NCI-H2227 treated with DMSO at 0.1 percent for 48 hours (cell line): Measurements from ENCODE around the gene AADACL3.
"Not testable (repeated sequence)": the region's sequence is repeated elsewhere in the genome, so short reads cannot be mapped to it uniquely, and the experiment has no call there.

ENCODE experiments used
- DNase-seq: peaks from one replicate; lab custom pipeline; 2025; lab: John Stamatoyannopoulos, UW

Gene AADACL3

GRCh38 chr1:12714710-12715475 is 1.0 kb upstream of the AADACL3 start:
- no peak for DNase-seq

DNA sequence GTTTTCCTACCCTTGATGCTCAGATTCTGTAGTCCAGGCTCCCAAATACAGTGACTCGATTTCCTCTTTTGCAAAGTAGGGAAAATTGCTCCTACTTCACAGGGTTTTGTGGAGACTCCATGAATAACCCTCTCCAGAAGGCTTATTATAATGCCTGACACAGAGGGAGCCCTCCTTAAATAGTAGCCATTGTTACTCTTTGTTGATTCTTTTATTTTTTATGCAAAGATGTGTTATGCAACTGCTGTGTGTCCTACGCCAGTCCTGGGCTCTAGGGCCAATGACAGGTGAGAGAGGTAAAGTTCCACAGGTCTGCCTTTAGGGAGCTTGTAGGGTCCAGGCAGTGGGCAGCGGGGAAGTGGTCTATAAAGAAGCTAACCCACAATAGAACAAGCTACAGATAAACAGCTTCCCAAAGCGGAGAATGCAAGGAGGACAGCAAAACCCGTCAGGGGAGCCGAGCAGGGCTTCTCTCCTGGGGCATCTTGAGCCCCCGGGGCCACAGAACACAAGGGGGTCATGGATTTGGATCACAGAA is 1.5 kb downstream of the AADACL3 start:
- no peak for DNase-seq

DNA sequence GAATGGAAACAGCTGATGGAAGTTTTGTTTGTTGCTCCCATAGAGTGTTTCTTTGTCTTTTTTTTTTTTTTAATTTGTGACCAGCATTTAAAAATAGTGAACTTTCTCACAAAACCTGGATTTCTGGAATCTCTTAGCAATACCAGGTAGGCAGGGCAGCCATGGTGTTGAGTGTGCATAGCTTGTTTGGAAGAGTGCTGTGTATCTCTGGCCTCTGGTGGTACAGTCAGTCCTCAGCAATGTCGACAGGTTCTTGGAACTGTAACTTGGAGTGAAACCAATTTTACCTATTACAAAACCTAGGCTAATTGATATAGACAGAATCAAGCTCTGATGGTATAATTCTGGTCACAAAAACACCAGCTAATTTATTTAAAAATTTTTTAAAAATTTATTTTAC is 6.7 kb downstream of the AADACL3 start:
- no peak for DNase-seq

GRCh38 chr1:12728391-12728790 is 12.5 kb downstream of the AADACL3 start:
- DNase-seq, result no peak

GRCh38 chr1:12730156-12730555 is 14.2 kb downstream of the AADACL3 start:
- no peak for DNase-seq

GRCh38 chr1:12731084-12731483 is 15.2 kb downstream of the AADACL3 start:
- DNase-seq, result not testable (repeated sequence)

DNA sequence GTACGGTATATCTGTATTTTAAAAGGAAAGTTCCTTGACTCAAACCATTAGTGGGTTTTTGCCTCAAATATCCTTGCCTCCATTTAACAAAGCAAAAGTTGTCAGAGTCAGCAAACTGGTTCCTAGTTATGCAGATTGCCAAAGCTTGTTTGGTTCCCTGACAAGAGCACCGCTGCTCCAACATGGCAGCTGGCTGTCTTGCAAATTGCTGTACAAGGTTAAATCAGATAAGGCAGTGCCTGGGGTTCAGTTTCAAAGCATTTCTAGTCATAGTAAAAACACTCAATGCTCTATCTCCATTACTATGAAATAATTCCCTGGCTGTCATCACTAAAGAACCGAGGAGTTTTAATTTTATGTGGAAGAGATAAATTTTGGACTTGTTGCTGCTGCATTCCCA is 18.7 kb downstream of the AADACL3 start:
- DNase-seq, result no peak

DNA sequence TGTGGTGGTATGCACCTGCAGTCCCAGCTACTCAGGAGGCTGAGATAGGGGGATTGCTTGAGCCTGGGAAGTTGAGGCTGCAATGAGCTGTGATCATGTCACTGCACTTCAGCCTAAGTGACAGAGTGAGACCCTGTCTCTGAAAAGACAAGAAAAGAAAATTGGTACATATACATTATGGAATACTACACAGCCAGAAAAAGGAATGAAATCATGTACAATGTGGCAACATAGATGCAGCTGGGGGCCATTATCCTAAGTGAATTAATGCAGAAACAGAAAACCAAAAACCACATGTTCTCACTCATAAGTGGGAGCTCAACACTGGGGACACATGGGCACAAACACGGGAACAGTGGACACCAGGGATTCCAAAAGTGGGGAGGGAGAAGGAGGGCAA is 23.0 kb downstream of the AADACL3 start:
- DNase-seq, result no peak

GRCh38 chr1:12739613-12740012 is 23.7 kb downstream of the AADACL3 start:
- no peak for DNase-seq

GRCh38 chr1:12741946-12742345 is 26.0 kb downstream of the AADACL3 start:
- no peak for DNase-seq

DNA sequence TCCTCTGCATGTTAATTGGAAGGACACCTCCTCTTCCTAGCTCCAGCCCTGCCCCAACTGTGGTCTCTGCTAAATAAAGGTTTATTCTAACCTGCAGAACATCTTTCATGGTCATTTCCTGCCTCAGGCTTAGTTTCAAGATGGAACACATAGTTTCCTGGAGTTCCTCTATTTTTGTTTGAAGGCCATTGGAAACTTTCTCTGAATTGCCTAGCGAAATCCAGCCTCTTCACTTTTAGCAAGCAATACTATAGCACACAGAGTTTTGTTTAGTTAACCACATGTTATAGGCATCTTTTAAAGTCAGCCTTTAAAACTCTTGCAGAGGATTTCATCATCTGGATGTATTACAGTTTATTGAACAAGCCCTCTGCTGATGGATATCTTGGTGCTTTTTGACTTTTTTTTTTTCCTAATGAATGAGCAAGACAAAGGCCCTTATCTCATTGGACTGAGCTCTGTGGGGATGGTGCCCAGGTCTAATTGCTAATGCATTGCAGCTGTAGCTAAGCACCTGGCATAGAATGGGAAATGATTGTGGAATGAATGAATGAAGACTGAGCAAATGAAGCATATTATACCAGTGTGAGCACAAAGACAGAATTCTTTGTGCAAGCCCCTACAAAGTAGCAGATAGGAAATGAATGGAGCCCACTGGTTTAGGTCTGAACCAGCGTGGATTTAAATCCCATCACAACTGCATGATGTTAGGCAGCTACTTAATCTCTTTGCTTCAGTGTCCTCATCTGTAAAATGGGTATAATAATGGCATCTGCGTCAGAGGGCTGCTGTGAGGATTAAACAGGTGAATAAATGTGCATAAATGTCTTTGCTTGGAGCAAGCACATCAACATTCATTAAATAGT is 29.4 kb downstream of the AADACL3 start:
- DNase-seq, result no peak

DNA sequence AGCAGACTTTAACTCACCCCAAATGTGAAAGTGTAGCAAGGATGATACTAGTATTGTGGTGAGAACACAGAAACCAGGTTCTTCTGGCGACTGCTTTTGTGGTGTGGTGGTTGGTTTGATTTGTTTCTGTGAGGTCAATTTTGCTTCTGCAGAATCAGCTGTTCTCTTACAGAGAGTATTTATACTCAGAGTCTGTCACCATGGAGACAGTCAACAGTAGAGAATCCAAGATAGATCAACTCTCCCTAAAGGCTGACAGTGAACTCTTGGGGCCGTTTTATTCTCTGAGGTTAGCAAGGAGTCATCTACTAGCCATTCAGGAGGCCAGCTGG is 30.0 kb downstream of the AADACL3 start, which contains the start of gene CFAP107:
TSS of gene CFAP107 (plus strand) at position 209 of the 332 bp plus-strand sequence. CDS start 231 bp downstream, outside the sequence.
- no peak for DNase-seq

DNA sequence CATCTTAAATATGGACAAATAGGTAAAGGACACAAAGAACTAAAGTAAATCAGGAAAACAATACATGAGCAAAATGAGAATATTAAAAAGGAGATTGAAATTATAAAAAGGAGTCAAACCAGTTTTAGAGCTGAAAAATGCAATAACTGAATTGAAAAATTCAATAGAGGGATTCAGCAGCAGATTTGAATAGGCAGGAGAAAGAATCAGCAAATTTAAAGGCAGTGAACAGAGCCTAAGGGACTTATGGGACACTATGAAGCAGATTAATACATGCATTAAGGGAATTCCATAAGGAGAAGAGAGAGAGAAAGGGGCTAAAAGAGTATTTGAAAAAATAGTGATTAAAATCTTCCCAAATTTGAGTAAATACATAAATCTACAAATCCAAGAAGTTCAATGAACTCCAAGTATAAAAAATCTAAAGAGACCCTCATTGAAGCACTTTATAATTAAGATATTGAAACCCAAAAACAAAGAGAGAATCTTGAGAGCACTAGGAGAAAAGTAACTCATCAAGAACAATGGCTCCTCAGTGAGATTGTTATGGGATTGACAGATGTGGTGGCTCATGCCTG is 33.0 kb downstream of the AADACL3 start:
- no peak for DNase-seq

GRCh38 chr1:12754738-12755137 is 38.8 kb downstream of the AADACL3 start:
- no peak for DNase-seq

GRCh38 chr1:12756273-12756672 is 40.4 kb downstream of the AADACL3 start:
- no peak for DNase-seq

DNA sequence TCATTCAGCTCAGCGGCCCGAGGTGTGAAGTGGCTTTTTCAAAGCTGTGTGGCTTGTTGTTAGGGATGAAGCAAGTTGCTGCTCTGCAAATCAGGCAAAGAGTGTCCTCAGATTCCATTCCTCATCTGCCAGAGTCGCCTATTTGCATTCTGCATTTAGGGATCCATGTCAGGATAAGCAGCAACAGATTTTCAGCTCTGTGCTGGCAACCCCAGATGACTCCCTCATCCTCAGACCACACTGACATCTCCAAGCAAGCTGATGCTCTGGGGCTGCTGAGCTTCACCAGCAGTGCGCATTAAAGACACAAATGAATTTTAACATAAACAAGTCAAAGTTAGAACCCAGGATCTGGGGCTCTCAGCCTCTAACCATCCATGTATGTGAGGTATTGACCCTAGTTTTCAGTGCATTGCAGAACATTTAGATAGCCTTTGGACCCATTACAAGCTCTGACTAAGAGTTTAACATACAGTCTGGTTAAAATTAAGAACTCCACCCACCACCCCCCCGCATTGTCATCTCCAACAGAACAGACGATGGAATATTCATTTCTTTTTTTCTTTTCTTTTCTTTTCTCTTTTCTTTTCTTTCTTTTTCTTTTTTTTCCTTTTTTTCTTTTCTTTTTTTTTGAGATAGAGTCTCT is 41.0 kb downstream of the AADACL3 start:
- no peak for DNase-seq

DNA sequence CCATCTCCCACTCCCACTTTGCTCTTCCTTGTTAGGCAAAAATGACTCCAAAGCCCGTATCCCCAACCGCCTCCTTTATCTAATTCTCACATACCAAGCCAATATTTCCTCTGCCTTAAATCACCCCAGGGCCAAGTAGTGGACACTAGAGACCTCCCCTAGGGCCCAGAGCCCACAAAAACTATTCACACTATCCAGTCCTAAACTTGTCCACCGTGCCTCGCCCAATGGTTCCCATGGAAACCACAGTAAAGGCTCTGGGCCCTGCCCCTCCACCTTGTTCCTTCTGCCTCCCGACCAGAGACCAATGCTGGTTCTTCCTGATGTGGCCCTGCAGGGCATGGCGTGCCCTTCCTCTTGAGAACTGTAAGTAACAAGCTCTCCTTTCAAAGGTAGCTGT is 41.9 kb downstream of the AADACL3 start:
- DNase-seq, result no peak

GRCh38 chr1:12760256-12760795 is 44.4 kb downstream of the AADACL3 start:
- no peak for DNase-seq

- DNase-seq, result no peak
Measured at GRCh38 chr1:12761781-12762180, 45.9 kb downstream of the AADACL3 start.

DNA sequence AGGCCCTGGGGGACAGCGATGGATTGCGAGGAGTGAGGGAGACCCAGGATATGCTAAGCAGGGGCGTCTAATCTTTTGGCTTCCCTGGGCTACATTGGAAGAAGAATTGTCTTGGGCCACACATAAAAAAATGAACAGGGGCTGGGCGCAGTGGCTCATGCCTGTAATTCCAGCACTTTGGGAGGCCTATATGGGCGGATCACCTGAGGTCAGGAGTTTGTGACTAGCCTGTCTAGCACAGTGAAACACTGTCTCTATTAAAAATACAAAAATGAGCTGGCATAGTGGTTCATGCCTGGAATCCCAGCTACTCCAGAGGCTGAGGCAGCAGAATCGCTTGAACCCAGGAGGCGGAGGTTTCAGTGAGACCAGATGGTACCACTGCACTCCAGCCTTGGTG is 46.9 kb downstream of the AADACL3 start:
- DNase-seq, result no peak

DNA sequence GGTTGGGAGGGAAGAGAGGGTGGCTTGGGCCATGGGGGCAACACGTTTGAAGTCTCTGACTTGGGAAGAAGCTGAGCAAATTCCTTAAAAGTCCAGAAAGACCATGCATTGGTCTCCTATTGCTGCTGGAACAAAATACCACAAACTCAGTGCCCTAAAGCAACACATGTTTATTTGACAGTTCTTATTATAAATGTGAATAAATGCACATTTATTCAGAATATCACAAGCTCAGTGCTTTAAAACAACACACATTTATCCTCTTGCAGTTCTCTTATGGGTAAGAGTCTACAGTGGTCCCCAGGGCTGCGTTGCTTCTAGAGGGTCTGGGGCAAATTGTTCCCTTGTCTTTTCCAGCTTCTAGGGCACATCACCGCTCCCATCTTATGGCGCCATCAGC is 47.6 kb downstream of the AADACL3 start:
- no peak for DNase-seq

DNA sequence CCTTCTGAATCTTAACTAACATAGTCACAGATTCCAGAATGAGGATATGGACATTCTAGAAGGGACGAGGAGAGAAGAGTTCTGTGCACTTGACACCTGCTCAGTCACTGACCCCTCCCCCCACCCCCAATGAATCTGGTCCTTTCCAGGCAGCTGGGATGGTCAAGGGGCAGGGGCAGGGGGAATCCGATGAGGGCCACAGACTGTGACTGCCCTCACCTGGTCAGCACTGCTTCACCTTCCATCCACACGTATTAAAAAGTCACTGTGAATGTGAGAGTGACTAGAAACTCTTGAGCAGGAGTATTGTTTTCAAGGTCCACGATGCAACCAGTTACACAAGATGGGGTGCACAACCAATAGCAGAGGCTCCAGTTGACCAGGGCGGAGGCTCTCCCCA is 48.1 kb downstream of the AADACL3 start:
- no peak for DNase-seq
